NCI-H2081 (cell line): ENCODE data around the gene FBXW9.
"Not testable (repeated sequence)": the region's sequence is repeated elsewhere in the genome, so short reads cannot be mapped to it uniquely, and the experiment has no call there.

Experiments used
- DNase-seq, 2 experiments: peaks; one replicate each; lab custom pipeline; 2025; lab: John Stamatoyannopoulos, UW

Gene FBXW9

DNA sequence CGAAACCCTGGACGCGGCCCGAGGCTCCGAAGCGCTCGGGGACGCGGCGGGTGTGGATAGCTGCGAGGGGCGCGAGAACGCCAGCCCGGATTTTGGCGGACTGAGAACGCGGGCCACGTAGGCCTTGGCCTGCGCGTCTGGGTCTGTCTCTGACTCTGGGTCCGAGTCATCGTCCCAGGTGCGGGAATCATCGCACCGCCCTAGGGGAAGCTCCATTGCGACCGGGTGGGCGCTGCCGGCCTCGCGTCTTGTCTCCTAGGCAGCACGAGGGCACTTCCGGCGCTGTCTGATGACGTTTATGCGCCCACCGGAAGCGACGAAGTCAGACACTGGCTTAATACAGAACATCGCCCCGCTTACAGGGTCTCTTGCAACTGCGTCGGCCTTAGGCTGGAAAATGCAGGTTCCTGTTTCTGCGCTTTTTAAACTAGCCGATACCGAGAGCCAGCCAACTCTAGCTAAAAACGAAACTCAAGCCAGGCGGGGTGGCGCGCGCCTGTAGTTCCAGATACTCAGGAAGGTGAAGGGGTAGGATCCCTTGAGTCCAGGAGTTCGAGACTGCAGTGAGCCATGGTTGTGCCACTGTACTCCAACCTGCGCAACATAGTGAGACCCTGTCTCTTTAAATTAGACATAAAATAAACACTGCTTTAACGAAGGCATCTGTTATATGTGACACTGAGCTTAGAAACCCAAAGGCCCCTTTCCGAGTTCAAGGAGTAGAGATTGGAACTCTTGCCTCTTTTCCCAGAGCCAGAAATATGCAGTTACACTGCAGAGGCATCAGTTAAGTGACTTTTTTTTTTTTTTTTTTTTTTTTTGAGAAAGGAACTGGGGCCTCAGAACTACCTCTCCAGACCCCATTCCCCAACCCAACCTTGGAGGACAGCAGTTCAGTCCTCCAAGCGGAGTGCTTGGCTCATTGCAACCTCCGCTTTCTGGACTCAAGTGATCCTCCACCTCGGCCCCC, at the start of gene FBXW9:
Gene FBXW9, minus strand, starts transcription at position 266 of the 970 bp plus-strand sequence. Its CDS starts 50 bp downstream, at position 216.
- peak; percentile 90 to 95 for DNase-seq

DNA sequence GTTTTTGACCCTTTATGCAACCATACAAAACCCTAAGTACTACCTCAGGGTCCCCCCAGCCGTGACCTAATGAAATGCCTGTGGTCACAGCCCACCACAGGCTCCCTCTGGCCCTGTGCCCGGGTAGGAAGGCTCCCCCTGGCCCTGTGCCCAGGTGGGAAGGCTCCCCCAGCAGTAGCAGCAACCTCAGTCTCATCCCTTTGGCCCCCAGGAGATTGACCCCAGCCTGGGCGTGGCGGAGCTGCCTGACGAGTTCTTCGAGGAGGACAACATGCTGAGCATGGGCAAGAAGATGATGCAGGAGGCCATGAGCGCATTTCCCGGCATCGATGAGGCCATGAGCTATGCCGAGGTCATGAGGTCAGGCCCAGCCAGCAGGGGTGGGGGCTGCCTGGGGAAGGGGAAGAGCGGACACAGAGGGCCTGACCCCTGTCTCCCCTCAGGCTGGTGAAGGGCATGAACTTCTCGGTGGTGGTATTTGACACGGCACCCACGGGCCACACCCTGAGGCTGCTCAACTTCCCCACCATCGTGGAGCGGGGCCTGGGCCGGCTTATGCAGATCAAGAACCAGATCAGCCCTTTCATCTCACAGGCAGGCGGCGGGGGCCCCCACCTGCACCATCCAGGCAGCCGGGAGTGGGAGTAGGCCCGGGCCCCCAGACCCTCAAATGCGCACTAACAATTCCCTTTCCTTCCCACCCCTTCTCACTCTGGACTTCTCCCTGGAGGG, 48.9 kb upstream of the FBXW9 start:
- no peak for DNase-seq

GRCh38 chr19:12737835-12738351, 41.5 kb upstream of the FBXW9 start:
- DNase-seq = no peak

DNA sequence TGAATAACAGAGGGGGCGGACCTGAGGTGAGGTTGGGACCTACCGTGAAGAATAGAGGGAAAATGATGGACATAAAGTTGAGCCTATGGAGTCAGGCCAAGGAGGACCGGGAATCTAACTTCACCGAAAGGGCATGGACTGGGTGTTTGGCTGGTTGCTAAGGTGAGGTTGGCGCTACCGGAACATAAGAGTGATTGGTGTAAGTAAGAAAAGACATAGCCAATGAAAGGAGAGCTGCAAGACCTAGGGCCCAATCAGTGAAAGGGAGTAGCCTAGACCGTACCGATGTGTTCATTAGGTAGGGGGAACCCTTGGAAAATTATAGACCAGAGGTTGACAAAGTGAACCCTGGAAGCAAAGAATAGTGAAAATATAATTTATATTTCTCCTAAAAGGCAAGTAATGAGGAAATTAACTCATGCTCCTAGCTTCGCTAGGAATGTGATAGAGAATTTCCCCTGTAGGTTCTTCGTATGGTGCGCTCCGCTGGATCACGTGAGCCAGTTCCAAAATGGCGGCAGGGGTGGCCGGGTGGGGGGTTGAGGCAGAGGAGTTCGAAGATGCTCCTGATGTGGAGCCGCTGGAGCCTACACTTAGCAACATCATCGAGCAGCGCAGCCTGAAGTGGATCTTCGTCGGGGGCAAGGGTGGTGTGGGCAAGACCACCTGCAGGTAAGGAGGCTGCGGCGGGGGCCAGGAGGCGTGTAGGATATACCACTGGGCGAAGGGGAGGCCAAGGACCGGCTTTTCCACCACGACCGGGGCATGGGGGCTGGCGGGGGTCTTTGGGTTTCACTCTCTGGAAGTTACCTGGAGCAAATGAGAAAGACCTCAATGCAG, 40.8 kb upstream of the FBXW9 start, which contains the start of gene GET3:
Gene GET3, plus strand, starts transcription at position 503 of the 840 bp plus-strand sequence. Its CDS starts 9 bp downstream, at position 512.
- DNase-seq = peak; percentile 99 to 100

GRCh38 chr19:12733369-12734214, 37.2 kb upstream of the FBXW9 start:
- peak; percentile 19 to 36 for DNase-seq

DNA sequence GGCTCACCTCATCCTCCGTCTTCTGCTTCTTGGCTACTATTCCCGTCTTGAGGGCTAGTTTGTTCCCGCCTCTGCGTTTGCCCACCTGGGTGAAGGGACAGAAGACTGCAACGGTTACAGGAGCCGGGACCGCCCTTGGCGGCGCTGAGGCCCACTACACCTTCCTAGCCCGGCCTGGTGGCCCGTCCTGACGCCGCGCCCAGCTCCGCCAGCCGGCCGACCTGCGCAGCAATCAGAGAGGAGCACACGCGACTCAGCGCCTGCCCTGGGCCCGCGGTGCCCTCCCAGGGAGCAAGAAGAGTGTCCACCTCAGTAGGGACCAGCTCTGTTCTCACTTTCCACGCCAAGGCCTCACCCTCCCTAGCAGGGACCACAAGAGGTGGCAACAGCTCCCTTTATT, 34.9 kb upstream of the FBXW9 start:
- DNase-seq = no peak

DNA sequence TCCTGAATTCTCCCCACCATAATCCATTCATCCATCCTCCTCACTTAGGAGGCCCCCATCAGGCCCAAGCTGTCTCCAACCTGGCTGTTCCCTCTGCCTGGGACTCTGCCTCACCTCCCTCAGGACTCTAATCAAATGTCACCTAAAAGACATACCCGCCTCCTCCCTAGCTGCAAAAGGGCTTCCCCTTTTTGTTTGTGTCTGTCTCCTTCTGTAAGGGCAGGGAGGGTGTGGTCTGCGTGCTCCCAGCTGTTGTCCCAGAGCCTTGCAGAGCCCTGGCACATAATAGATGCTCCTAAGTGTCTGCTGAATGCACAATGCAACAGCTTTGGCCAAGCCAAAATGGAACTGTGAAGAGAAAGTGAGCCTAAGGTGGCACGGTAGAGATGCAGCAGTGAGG, 33.6 kb upstream of the FBXW9 start:
- DNase-seq = no peak

DNA sequence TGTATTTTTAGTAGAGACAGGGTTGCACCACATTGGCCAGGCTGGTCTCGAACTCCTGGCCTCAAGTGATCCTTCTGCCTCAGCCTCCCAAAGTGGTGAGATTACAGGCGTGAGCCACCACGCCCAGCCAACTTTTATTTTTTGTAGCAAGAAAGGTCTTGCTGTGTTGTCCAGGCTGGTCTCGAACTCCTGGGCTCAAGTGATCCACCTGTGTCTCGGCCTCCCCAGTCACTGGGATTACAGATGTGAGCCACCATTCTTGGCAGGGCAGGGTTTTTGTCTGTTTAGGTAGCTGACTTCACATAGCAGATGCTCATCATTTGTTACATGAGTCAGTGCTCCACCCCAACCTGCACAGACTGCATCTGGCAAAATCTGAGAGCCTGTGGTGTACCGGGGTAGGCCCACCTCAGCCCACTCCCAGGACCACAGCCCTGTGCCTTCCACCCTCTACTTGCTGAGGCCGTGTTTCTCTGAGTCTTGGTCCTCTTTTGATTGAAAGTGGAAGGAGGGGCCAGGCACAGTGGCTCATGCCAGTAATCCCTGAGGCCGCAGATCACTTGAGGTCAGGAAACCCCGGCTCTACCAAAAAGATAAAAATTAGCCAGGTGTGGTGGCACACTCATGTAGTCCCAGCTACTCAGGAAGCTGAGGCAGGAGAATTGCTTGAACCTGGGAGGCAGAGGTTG, 31.5 kb upstream of the FBXW9 start:
- no peak for DNase-seq

DNA sequence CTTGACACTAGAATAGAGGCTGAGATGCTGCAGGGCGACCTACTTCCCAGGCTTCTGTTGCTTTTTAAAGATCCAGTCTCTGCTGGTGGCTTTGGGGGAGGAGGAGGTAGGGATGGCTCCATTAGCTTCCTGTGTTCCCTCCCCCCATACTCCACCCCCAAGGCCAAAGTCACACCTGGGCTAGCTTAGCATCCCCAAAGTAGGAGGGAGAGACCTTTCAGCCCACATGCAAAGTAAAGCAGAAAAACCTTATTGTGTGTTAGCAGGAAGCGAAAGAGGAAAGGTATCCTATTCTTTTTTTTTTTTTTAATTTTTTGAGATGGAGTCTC, 30.5 kb upstream of the FBXW9 start:
- DNase-seq = no peak

DNA sequence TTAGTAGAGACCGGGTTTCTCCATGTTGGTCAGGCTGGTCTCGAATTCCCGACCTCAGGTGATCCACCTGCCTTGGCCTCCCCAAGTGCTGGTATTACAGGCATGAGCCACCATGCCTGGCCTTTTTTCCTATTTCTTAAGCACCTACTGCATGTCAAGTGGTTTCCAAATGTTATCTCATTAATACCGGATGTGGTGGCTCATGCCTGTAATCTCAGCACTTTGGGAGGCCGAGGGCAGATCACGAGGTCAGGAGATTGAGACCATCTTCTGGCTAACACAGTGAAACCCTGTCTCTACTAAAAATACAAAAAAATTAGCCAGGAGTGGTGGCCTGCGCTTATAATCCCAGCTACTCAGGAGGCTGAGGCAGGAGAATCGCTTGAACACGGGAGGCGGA, 29.2 kb upstream of the FBXW9 start:
- DNase-seq = not testable (repeated sequence)

- peak; percentile 60 to 82 for DNase-seq
Measured at GRCh38 chr19:12723641-12724426, 27.4 kb upstream of the FBXW9 start, which contains the start of gene TNPO2. Gene TNPO2, minus strand, starts transcription at chr19:12723932. Its CDS starts 2,955 bp downstream, at chr19:12720977.

DNA sequence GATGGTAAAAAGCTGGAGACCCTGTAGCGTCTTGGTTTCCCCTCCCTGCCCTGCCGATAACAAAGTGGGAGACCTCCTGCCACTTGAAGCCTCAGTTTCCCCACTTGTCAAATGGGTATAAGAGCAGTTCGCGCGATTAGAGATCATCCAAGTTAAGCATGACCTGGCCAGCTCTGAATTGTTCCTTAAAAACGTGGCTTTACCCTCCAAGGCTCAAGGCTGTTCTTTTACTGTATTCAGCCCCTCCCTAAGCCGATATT, 26.9 kb upstream of the FBXW9 start:
- DNase-seq = no peak

- DNase-seq = peak; percentile 97 to 100
Measured at GRCh38 chr19:12722566-12723380, 26.3 kb upstream of the FBXW9 start.

- DNase-seq = peak; percentile 33 to 58
Measured at GRCh38 chr19:12721656-12722565, 25.5 kb upstream of the FBXW9 start.

- DNase-seq = no peak
Measured at GRCh38 chr19:12720851-12721655, 24.6 kb upstream of the FBXW9 start.

- no peak for DNase-seq
Measured at GRCh38 chr19:12720296-12720695, 23.9 kb upstream of the FBXW9 start.

DNA sequence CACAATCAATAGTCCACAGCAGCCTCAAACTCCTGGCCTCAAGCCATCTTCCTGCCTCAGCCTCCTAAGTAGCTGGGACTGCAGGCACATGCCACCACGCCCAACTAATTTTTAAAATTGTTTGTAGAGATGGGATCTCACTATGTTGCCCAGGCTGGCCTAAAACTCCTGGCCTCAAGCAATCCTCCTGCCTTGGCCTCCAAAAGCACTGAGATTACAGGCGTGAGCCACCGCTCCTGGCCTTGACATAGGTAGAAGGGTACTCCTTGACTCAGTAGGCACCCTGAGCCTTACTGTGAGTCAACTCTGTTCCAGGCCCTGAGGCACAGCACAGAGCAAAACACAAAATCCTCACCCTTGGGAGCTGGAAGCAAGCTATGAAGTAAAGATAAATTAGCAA, 19.5 kb upstream of the FBXW9 start:
- DNase-seq = no peak
